ENCODE data around the gene ALDOA.
"Not testable (repeated sequence)": the region's sequence is repeated elsewhere in the genome, so short reads cannot be mapped to it uniquely, and the experiment has no call there.

The ALDOA gene

DNA sequence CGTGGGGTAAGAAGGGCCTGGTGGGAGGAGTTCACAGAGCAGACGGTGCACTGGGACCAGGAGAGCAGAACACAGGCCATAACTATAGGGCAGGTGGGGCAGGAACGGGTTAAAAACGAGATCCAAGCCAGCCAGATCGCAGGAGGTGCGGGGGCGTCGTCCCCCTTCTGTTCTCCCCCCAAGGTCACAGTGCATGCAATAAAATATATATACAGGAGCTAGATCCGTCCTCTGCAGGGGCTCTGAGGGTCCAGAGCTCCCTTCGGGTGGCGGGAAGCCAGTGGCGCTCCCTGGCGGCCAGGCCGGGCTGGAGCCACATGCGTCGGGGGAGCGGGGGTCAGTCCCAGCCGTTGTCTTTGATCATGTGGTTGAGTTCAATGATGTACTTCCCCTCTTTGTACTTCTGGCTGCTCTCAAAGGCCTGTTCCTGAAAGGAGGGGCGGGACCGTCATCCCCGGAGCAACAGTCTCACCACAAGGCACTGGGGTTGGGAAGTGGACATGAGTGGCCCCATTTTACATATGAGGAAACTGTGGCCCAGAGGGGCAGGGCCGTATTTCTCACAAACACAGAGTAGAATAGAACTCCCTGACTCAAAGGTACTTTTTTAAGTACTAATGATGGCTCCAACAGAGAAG, 26.9 kb downstream of the ALDOA start:
- peak; percentile 99 for DNase-seq

DNA sequence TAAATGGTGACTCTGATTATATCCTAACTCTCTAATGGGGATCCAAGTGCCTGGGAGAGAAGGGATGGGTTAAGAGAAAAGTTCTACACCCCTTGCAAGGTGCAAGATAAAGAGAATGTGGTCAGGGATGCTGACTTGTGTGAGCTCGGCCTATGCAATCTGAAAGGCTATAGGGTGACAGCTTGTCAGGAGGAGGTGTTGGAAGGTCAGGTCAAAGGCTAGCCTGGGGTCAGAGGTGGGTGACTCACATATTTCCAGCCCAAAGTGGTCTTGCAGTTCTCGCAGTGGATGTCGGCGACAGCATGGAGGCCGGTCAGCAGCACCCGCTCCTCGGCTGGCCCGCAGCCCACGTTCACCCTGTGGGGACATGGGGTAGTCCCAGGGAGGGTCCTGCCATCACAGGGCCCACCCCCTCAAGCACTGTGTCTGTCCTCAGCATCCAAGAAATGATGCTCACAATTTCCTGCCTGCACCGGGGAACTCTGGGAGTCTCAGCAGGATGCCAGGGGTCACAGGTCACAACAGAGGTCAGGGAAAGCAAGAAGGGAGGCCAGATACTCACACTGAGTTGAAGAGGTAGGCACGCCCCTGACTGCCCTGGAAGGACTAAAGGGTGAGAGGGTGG, 29.1 kb downstream of the ALDOA start:
- DNase-seq = no peak

GRCh38 chr16:30095166-30096078, 29.9 kb downstream of the ALDOA start:
- DNase-seq = no peak

DNA sequence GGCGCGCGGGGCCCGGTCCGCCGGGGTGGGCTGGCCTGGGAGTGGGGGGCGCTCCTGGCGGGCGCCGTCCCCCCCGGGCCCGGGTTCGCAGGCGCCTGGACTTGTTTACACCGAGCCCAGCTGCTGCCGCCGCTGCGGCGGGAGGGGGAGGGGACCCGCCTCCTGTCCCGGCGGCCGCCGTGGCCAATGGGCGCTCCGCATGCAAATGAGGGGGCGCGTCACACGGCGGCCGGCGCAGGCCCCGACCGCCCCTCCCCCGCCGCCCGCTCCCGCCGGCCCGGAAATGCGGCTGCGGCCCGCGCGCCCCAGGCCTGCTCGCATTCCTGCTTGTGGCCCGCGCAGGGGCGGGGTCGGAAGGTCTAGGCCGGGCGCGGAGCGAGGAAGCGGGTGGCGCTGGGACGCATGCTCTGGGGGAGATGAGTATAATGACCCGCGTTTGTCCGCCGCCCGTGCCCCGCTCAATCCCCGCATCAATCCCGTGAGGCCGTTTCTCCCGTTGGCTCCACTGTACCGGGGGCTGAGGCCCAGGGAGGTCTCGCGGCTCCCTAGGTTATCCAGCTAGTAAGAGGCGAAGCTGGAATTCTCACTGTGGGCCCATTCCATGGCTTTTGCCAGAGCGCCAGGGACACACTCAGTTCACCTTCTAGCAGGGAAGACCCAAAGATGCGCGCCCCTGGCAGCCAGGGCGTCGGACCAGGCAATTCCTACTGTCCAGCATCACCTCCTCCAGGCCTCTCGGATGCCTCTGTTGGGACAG, 30.7 kb downstream of the ALDOA start, which contains the start of gene YPEL3:
Gene YPEL3, minus strand, starts transcription at position 109 of the 757 bp plus-strand sequence. CDS start 731 bp downstream, outside the sequence.
- DNase-seq = peak; percentile 95

GRCh38 chr16:30096862-30097563, 31.5 kb downstream of the ALDOA start:
- peak; percentile 36 for DNase-seq

- no peak for DNase-seq
Observed at GRCh38 chr16:30104090-30104489, 38.5 kb downstream of the ALDOA start.

GRCh38 chr16:30104492-30104891, 38.9 kb downstream of the ALDOA start:
- no peak for DNase-seq

- peak; percentile 52 for DNase-seq
Observed at GRCh38 chr16:30108059-30108850, 42.7 kb downstream of the ALDOA start.

DNA sequence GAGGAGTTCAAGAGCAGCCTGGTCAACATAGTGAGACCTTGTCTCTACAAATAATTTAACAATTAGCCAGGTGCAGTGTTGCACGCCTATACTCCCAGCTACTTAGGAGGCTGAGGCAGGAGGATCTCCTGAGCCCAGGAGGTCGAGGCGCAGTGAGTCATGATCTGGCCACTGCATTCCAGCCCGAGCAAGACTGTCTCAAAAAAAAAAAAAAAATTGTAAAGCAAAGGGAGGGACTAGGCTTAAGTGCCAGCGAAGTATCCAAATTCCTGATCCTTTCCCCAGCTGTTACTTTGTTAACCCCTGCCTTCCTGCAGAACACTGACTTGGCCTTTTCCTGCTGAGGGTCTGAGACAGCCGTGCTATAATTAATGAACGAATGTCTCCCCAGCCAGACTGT, 45.1 kb downstream of the ALDOA start:
- no peak for DNase-seq

DNA sequence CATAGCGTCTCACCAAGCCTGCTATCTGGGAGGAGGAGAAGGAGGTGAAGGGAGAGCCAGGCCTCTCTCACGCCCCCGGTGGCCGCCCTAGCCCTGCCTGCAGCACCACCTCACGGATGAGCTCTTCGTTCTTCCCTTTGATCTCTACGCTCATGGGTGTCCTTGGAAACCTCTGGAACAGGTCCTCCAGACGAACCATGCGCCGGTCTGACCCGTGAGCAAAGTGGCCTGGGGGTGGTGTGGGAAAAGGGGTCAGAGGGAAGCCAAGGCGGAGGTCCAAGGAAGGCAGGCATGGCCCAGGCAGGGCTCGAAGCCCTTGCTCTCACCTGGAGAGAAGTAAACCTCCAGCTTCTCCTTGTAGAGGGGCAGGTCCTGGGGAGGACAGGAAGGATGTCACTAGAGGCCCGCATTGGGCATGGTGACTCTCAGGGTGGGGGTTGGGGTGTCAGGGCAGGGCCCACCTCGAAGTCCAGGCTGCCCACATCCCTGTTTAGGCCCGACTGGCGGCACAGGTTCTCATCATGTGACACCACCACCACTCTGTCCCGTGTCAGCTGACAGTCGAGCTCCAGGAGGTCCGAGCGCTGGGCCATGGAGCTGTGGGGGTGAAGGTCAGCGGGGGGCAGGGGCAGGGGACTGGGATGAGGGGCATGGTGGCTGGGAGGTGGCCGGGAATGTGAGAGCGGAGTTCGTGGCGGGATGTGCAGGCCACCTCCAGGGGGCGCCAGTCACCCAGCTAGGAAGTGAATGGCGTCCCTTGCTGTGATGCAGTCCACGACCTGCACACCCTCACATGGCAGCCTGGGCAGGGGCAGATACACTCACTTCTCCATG, 46.9 kb downstream of the ALDOA start:
- DNase-seq = peak; percentile 80

GRCh38 chr16:30113031-30113710, 47.6 kb downstream of the ALDOA start, which contains the start of gene GDPD3:
Gene GDPD3 (minus strand): TSS chr16:30113537. CDS start chr16:30113478, 59 bp downstream.
- no peak for DNase-seq

DNA sequence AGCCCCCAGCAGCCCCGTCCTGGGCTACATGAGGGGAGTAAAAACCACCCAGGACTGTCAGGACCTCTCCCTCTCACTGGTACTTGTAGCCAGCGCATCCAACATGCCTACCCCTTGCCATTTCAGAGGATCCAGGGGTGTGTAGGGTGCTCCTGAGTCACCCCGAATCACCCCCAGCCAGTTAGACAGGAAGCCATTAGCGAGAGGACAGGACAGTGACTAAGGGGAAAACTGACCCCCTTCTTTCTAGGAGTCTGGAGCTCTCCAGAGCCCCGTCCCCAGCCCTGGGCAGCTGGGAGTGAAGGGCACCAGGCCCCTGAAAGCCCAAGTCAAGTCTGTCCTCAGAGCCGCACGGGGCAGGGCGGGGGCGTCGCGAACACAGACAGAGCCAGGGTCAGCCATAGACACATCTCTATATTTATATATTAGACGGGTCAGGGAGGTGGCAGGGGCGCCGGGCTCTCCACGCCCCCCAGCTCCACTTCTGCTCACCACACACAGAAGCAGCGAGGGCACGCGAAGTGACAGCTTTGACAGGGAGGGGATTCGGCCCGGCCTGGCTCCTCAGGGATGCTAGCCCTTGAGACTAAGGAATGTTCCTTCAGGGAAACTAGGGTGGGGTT, 48.3 kb downstream of the ALDOA start:
- no peak for DNase-seq

DNA sequence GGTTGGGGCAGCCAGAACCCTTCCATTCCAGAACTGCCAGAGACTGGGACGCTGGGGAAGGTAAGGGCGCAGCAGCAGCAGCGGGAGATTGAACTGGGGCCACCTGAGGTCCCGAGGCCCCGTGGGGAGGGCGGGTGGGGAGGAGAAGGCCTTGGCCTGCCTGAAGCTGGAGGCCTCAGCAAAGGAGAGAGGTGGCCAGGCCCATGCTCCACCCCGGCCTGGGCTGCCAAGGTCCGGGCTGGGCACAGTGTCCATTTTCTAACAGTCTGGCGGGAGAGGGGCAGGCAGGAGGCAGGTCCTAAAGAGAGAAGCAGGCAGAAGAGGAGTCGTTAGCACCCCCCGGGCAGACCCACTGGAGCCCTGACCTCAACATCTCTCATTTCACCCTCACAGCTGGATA, 48.9 kb downstream of the ALDOA start:
- DNase-seq = no peak

- DNase-seq = not testable (repeated sequence)
Observed at GRCh38 chr16:30114833-30115232, 49.3 kb downstream of the ALDOA start.

DNA sequence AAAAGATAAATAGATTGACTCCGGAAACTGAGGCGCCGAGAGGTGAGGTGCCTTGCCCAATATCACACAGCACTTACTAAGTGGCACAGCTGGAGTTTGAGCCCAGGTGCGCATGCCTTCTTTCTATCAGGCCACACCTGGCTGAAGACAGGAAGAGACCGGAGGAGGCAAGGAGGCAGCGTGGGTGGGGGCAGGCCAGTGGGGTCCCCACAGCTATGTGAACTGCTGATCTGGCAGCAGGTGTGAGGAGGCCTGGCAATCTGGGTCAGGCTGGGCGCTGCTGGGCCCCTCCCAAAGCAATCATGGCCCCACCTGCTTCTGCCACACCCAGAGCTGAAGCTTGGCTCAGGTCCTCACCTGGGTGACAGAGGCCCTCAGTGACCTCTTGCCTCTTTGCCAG, 49.7 kb downstream of the ALDOA start:
- DNase-seq = no peak

- DNase-seq = no peak
Observed at GRCh38 chr16:30116291-30117207, 51.0 kb downstream of the ALDOA start.

GRCh38 chr16:30117768-30118167, 52.2 kb downstream of the ALDOA start:
- no peak for DNase-seq

GRCh38 chr16:30119428-30119827, 53.9 kb downstream of the ALDOA start:
- DNase-seq = no peak
